HT-29 (cell line): ENCODE results near the gene MYH7. TPM values are rescaled to one million over a fixed set of nuclear protein-coding genes. Genes with fewer than 3 reads are reported as not detected.

Experiments used
- DNase-seq: peaks from one replicate; pipeline ENCODE4 v3.0.0-alpha.2; 2015; ENCODE audit warnings: low spot score
- small RNA-seq: library from RNA; depleted of rRNA; stranded (forward); fragments of <200 nt; gene quantifications from one replicate; pipeline ENCODE3, GENCODE V24; 2014
- total RNA-seq: library from RNA; depleted of rRNA; stranded (reverse); fragments of >200 nt; shearing (Covaris generic); gene quantifications from 2 replicates; pipeline ENCODE4 v1.2.3, GENCODE V29; 2014; rRNA removed

The MYH7 gene
- total RNA-seq, 1 experiment from 2014 or later, result not detected

GRCh38 chr14:23373041-23373440 is 62.4 kb downstream of the MYH7 start:
- DNase-seq, result no peak

DNA sequence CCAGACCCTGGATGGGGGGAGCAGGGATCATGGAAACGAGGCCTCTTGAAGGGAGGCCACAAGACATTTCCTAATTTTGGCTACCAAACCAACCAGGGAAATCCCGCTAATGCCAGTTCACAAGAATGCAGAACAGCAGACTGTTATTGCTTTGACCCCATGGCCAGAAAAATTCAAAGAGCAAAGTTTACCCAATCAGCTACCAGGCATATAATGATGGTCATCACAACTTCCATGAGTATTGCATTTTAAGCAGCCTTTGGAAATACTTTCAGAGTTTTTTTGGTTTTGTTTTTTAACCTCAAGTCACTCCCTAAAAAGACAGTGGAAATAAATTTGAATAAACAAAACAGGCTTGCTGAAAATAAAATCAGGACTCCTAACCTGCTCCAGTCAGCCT is 63.0 kb downstream of the MYH7 start, which contains the start of gene IL25:
TSS of gene IL25 (plus strand) at position 301 of the 400 bp plus-strand sequence.
- no peak for DNase-seq

DNA sequence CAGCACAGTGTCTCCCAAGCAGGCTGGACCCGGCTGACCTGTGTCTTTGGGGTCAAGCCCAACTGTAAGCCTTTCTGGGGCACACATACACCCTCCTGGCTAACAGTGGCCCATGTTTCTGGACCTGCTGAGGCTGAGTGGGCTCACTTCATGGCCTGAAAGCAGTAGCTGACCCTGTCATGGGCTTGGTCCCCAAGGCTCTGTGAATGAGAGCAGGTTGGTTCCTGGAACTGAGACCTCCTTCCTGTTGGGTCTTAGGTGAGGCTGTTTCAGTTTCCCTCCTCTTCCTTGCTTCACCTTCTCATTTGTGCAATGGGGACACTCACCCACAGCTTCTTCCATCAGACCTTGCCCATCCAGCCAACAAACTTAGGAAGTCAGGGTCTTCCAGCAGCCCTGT is 63.6 kb downstream of the MYH7 start:
- no peak for DNase-seq

GRCh38 chr14:23370221-23370620 is 65.2 kb downstream of the MYH7 start:
- DNase-seq, result no peak

DNA sequence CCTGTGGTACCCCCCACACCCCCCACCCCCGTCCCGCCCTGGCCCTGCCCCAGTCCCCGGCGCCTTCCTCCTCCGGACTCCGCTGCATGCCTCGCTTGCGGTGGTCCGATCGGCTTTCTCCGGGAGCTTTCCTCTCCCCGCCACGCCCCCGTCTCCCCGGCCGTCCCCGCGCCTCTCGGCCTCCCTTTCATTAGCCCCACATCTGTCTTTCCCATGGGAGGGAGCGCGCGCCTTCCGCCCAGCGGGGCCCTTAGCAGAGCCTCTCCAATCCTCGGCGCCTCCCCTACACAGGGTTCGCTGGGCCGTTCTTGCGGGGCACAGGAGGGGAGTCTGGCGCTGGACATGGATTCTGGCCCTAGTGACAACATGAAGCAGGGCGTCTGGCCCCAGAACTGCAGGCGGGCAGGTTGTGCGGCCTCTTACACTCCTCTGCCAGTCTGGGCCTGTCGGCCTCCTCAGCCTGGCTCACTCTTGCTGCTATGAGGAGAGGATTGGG is 69.0 kb downstream of the MYH7 start:
- no peak for DNase-seq

DNA sequence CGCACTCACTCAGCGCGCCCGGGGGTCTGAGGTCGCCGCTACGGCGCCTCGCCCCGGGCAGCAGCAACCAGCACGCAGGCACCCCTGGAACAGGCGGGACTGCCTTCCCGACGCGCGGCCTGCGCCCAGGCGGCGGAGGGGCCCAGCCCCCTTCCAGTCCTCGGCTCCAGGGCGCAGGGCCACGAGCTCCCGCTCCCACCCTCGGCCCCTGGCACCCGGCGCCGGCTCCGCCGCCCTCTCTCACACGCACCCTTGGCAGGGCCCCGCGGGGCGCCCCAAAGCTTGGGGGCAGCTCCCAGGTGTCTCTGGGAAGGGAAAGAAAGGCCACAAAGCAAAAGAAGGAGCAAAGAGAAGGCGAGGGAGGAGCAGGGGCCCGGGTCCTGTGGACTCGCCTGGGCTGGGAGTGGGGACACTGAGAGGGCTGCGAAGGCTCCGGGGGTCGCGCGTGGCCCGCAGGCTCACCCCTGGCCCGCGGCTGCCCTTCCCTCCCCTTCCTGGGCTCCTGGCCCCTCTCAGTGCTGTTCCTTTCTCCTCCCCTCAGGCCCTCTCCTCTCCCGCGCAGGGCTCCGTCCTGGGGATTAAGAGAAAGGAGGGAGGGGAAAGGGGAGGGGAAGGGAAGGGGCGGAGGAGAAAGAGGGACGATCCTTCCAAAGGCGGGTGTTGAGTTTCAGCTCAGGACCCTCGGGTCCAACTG is 69.6 kb downstream of the MYH7 start:
- no peak for DNase-seq

- no peak for DNase-seq
Measured at GRCh38 chr14:23365036-23365731, 70.3 kb downstream of the MYH7 start, which contains the start of gene EFS. EFS (minus strand) TSS chr14:23365172; CDS start chr14:23365025, 147 bp downstream.

DNA sequence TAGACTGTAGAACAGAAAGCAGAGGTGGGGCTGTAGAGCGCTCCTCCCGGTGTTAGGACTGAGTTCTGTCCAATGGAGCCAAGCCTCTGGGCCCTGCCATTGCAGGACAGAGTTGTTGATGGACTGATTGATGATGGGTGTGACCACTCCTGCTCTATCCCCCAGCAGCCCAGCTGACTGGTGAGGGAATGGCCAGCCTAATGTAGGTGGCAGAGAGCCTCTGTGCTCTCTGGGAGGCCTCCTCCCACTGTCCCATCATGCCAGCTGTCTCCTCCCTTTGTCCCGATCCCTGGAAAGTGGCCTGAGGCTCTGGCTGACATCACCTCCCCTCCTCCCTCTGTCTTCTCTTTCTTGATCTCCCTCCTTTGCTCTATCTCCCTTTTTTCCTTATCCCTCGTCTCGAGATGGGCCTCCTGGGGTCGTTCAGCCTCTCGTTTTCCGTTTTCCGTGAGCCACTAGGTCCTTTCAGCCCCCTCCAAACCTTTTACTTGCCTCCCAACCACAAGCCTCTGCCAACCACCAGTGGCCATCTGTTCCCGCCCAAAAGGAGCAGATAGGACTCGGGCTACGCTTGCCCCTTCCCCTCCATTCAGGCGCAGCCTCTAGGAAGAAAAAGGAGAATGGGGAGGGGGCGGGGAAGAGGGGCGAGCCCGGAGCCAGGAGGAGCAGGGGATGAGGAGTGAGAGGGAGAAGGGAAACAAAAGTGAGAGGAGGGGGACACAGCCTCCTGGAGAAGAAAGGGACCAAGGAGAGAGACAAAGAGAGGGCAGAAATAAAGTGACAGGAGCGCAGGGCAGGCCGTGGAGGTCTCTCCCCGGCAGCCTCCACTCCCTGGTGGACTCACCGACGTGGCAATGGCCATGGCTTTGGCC is 71.1 kb downstream of the MYH7 start:
- no peak for DNase-seq

Small RNAs within 50 kb of the gene (small RNA-seq; reads per million reads assigned to genes)
- gene MIR208A (not detected), gene MIR208B (not detected)

Other genes starting within 250 kb of the MYH7 start
- gene RNF212B, start 197.7 kb downstream of the MYH7 start, total RNA-seq, result not detected in 2 replicates
- 4.3 and 7.9 TPM in 2 replicates for gene HOMEZ, start 149.5 kb downstream of the MYH7 start, total RNA-seq
- 2.7 and 4.3 TPM in 2 replicates for gene PPP1R3E, start 132.8 kb downstream of the MYH7 start, total RNA-seq
- 14.6 and 20.3 TPM in 2 replicates for gene BCL2L2, start 128.8 kb downstream of the MYH7 start, total RNA-seq
- 63.4 and 72.1 TPM in 2 replicates for gene PABPN1, start 114.2 kb downstream of the MYH7 start, total RNA-seq
- gene SLC22A17, start 82.8 kb downstream of the MYH7 start, total RNA-seq, result not detected in 2 replicates
- not detected in 2 replicates for gene EFS, start 70.5 kb downstream of the MYH7 start, total RNA-seq
- not detected in 2 replicates for gene IL25, start 62.9 kb downstream of the MYH7 start, total RNA-seq
- not detected in 2 replicates for gene CMTM5, start 58.6 kb downstream of the MYH7 start, total RNA-seq
- gene MYH6, start 27.4 kb downstream of the MYH7 start, total RNA-seq, result not detected in 2 replicates
- gene NGDN, start 34.0 kb upstream of the MYH7 start, total RNA-seq, result 14.6 and 28.3 TPM in 2 replicates
- gene ZFHX2, start 116.1 kb upstream of the MYH7 start, total RNA-seq, result 0.58 TPM in 1 of 2 replicates, not detected in the other
- 13.5 and 30.0 TPM in 2 replicates for gene THTPA, start 120.6 kb upstream of the MYH7 start, total RNA-seq
- gene AP1G2, start 132.1 kb upstream of the MYH7 start, total RNA-seq, result 67.6 and 77.9 TPM in 2 replicates
- not detected in 2 replicates for gene JPH4, start 143.1 kb upstream of the MYH7 start, total RNA-seq
- 14.0 and 14.7 TPM in 2 replicates for gene DHRS2, start 200.7 kb upstream of the MYH7 start, total RNA-seq